ENCODE data around the gene PRKCE.

The PRKCE gene

DNA sequence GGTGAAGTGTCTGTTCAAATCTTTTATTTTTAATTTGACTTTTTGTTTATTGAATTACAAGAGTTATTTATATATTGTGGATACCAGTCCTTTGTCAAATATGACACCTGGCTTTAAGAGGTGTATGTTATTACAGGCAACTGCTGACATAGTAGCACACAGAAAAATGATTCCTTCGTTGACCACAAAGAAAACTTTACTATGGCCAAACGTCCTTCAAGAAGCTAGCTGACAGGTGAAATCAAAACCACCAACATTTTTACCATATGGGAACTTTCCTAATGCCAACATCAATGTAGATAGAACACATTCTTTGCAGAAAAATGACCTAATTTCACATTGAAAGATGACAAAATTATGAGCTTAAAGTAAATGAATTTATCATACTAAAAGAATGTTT is 34.0 kb upstream of the PRKCE start:
- no peak for TF ChIP-seq JUND (IDR thresholded peaks at IDR 0.05; ENCODE audit: low read depth)
- in situ Hi-C loops (cut with HindIII; ENCODE audit: low pct_unique_long_range_greater_than_20kb, low sequenced_read_pairs), result no loop called here
- DNase-seq (ENCODE audit: low read depth in 1 of 2, low spot score in 1 of 2), result no peak

DNA sequence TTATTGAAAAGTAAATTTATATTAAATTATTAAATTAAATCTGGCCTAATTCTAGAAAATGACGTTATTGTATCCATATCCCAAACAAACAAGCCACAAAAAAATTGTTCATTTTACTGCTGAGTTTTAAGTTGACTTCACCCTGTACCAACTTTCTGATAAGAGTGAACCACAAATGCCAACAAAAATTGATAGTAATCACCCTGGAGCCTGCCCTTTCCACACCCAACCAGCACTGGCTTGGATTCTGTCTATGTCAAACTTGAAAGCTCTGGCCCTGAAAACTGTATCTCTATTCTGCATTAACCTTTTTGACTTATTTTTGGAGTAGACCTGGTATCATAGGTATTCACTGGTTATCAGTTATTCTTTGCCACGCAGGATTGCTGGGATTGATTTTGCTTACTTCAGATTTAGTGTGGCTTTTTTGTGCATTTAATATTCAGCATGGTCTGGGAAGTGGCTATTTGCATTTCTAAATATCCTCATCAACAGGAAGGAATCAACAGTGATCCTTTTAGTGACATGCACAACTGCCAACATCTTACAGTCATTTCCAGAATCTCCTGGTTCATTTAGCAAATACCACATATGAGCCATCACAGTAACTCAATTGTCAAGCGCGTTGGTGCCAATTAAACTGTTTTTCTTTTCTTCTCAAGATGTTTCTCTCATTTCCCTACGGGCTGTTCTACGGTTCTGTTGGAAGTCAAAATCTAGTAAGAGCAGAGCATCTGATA is 29.0 kb upstream of the PRKCE start:
- TF ChIP-seq JUND (IDR thresholded peaks at IDR 0.05; ENCODE audit: low read depth), result no peak
- no peak for DNase-seq (ENCODE audit: low read depth in 1 of 2, low spot score in 1 of 2)
- in situ Hi-C loops (cut with HindIII; ENCODE audit: low pct_unique_long_range_greater_than_20kb, low sequenced_read_pairs), result no loop called here

DNA sequence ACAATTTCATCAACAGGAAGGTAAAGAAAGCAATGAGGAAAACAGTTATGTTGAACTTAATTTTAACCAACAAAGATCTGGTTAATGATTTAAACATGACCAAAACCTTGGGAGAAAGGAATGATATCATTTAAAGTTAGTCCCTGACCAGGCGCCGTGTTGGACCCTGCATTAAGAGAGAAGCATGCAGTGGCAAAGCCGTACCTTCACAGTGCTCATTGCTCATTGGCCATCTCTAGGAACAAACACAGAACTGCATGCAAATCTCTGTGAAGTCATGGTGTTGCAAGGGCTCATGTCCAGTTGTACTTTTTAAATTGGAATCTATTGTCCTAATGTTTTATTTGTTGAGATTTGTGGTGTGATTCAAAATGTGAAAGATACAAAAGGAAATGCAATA is 28.4 kb upstream of the PRKCE start:
- in situ Hi-C loops (cut with HindIII; ENCODE audit: low pct_unique_long_range_greater_than_20kb, low sequenced_read_pairs), result no loop called here
- no peak for DNase-seq (ENCODE audit: low read depth in 1 of 2, low spot score in 1 of 2)
- TF ChIP-seq JUND (IDR thresholded peaks at IDR 0.05; ENCODE audit: low read depth), result no peak

DNA sequence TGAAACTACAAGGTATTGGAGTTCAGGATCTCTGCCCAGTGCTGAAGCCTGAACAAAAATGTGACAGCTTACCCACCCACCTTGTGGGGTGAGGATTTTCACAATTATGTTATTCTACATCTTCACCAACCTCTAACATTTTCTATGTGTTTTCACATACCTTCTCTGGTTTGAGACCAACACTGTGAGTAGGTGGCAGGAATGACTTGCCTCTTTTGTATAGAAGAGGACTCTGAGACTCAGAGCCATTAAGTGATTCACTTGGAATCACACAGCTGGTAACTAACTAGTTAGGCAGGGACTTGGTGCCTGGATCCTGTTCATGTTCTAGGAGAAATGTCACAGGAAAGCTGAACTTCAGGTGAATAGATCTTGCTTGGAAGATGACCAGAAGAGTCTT is 25.7 kb upstream of the PRKCE start:
- in situ Hi-C loops (cut with HindIII; ENCODE audit: low pct_unique_long_range_greater_than_20kb, low sequenced_read_pairs), result no loop called here
- TF ChIP-seq JUND (IDR thresholded peaks at IDR 0.05; ENCODE audit: low read depth), result no peak

GRCh38 chr2:45626387-45627221 is 24.9 kb upstream of the PRKCE start:
- no peak for TF ChIP-seq JUND (IDR thresholded peaks at IDR 0.05; ENCODE audit: low read depth)
- in situ Hi-C loops (cut with HindIII; ENCODE audit: low pct_unique_long_range_greater_than_20kb, low sequenced_read_pairs), result no loop called here
- DNase-seq (ENCODE audit: low read depth in 1 of 2, low spot score in 1 of 2), result no peak

More for the DNA sequence above, 25.7 kb upstream of the PRKCE start:
- no peak for DNase-seq (ENCODE audit: low read depth in 1 of 2, low spot score in 1 of 2)

- no peak for DNase-seq (ENCODE audit: low read depth in 1 of 2, low spot score in 1 of 2)
- in situ Hi-C loops (cut with HindIII; ENCODE audit: low pct_unique_long_range_greater_than_20kb, low sequenced_read_pairs), result no loop called here
- no peak for TF ChIP-seq JUND (IDR thresholded peaks at IDR 0.05; ENCODE audit: low read depth)
Measured at GRCh38 chr2:45627911-45628310, 23.6 kb upstream of the PRKCE start.

GRCh38 chr2:45629971-45630370 is 21.5 kb upstream of the PRKCE start:
- in situ Hi-C loops (cut with HindIII; ENCODE audit: low pct_unique_long_range_greater_than_20kb, low sequenced_read_pairs), result no loop called here
- DNase-seq (ENCODE audit: low read depth in 1 of 2, low spot score in 1 of 2), result no peak
- no peak for TF ChIP-seq JUND (IDR thresholded peaks at IDR 0.05; ENCODE audit: low read depth)

DNA sequence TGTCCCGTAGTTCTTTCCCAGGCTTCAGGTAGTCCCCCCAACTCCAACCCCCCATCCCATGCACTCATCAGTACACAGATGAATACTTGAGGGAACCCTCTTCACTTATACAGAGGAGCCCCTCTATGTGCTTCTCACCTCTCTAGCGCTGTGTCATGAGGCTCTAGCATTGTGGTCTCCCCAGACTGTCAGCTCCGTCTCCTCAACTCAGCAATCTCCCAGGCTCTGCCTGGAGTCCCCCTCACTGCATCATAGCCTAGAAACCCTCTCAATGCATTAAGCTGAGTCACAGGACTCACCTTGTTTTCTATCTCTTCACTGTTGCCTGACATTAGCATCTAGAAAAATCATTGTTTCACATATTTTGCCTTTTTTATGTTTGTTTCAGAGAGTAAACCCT is 20.2 kb upstream of the PRKCE start:
- no peak for TF ChIP-seq JUND (IDR thresholded peaks at IDR 0.05; ENCODE audit: low read depth)
- no peak for DNase-seq (ENCODE audit: low read depth in 1 of 2, low spot score in 1 of 2)
- in situ Hi-C loops (cut with HindIII; ENCODE audit: low pct_unique_long_range_greater_than_20kb, low sequenced_read_pairs), result no loop called here

GRCh38 chr2:45631955-45632354 is 19.5 kb upstream of the PRKCE start:
- in situ Hi-C loops (cut with HindIII; ENCODE audit: low pct_unique_long_range_greater_than_20kb, low sequenced_read_pairs), result no loop called here
- no peak for DNase-seq (ENCODE audit: low read depth in 1 of 2, low spot score in 1 of 2)
- TF ChIP-seq JUND (IDR thresholded peaks at IDR 0.05; ENCODE audit: low read depth), result no peak

DNA sequence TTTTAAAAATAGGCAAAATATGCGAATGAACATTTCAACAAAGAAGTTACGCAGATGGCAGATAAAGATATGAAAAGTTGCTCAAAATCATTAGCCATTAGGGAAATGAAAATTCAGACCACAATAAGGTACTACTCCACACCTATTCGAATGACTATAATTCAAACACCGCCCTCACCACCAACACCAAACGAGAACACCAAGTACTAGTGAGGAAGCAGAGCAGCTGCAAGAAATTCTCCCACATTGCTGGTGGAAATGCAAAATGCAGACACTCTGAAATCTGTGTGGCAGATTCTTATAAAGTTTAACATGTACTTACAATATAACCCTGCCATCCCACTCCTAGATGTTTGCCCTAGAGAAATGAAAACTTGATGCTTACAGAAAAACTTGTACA is 17.3 kb upstream of the PRKCE start:
- in situ Hi-C loops (cut with HindIII; ENCODE audit: low pct_unique_long_range_greater_than_20kb, low sequenced_read_pairs), result no loop called here
- no peak for DNase-seq (ENCODE audit: low read depth in 1 of 2, low spot score in 1 of 2)
- no peak for TF ChIP-seq JUND (IDR thresholded peaks at IDR 0.05; ENCODE audit: low read depth)

- DNase-seq (ENCODE audit: low read depth in 1 of 2, low spot score in 1 of 2), result no peak
- in situ Hi-C loops (cut with HindIII; ENCODE audit: low pct_unique_long_range_greater_than_20kb, low sequenced_read_pairs), result no loop called here
- TF ChIP-seq JUND (IDR thresholded peaks at IDR 0.05; ENCODE audit: low read depth), result no peak
Measured at GRCh38 chr2:45636008-45636407, 15.5 kb upstream of the PRKCE start.

GRCh38 chr2:45637440-45637839 is 14.0 kb upstream of the PRKCE start:
- no peak for DNase-seq (ENCODE audit: low read depth in 1 of 2, low spot score in 1 of 2)
- TF ChIP-seq JUND (IDR thresholded peaks at IDR 0.05; ENCODE audit: low read depth), result no peak
- in situ Hi-C loops (cut with HindIII; ENCODE audit: low pct_unique_long_range_greater_than_20kb, low sequenced_read_pairs), result no loop called here

DNA sequence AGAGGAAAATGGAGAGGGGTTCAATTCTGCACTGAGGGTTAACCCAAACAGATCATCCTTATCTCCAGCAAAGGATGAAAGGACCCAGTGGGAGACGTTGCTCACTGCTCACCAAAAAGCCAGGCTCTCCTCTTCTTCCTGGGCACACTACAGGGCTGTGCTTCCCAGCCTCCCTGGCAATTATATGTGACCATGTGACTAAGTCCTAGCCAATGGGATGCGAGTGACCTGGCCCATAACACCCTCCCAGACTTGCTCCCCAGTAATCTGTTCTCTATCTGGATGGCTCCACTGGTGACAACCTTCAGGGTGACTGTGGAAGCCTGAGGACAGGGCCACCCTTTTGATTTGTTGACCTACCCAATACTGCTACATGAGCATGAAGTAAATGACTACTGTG is 10.9 kb upstream of the PRKCE start:
- in situ Hi-C loops (cut with HindIII; ENCODE audit: low pct_unique_long_range_greater_than_20kb, low sequenced_read_pairs), result no loop called here
- DNase-seq (ENCODE audit: low read depth in 1 of 2, low spot score in 1 of 2), result no peak

More for the DNA sequence above, 10.9 kb upstream of the PRKCE start:
- TF ChIP-seq JUND (IDR thresholded peaks at IDR 0.05; ENCODE audit: low read depth), result no peak
